ENCODE data around the gene PACSIN2. TPM values are rescaled to one million over a fixed set of nuclear protein-coding genes. Genes with fewer than 3 reads are reported as not detected.

Gene PACSIN2
- total and polyA plus RNA-seq, 2 of the 13 experiments (the other 11 are each of a cell fraction or from before 2014, with no cell fraction given): 54.1 to 68.8 TPM

DNA sequence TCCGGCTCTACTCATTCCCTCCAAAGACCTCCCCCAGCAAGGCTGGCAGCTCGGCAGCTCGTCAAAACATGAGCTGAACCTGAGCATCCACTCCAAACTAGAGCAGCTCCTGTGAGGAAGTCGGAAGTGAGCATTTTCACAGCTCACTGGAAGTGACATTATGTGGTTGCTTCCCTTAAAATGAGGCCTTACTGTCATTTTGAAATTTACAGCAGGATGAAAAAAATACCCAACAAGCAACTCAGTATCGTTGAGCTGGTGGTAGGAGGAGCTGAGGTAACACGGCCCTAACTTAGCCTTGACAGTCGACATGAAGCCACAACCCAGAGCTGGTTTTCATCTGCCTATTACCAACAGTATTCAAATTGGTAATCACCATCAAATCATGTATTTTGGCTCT is 119.9 kb downstream of the PACSIN2 start (continued):
- TF ChIP-seq, protein P1, sequence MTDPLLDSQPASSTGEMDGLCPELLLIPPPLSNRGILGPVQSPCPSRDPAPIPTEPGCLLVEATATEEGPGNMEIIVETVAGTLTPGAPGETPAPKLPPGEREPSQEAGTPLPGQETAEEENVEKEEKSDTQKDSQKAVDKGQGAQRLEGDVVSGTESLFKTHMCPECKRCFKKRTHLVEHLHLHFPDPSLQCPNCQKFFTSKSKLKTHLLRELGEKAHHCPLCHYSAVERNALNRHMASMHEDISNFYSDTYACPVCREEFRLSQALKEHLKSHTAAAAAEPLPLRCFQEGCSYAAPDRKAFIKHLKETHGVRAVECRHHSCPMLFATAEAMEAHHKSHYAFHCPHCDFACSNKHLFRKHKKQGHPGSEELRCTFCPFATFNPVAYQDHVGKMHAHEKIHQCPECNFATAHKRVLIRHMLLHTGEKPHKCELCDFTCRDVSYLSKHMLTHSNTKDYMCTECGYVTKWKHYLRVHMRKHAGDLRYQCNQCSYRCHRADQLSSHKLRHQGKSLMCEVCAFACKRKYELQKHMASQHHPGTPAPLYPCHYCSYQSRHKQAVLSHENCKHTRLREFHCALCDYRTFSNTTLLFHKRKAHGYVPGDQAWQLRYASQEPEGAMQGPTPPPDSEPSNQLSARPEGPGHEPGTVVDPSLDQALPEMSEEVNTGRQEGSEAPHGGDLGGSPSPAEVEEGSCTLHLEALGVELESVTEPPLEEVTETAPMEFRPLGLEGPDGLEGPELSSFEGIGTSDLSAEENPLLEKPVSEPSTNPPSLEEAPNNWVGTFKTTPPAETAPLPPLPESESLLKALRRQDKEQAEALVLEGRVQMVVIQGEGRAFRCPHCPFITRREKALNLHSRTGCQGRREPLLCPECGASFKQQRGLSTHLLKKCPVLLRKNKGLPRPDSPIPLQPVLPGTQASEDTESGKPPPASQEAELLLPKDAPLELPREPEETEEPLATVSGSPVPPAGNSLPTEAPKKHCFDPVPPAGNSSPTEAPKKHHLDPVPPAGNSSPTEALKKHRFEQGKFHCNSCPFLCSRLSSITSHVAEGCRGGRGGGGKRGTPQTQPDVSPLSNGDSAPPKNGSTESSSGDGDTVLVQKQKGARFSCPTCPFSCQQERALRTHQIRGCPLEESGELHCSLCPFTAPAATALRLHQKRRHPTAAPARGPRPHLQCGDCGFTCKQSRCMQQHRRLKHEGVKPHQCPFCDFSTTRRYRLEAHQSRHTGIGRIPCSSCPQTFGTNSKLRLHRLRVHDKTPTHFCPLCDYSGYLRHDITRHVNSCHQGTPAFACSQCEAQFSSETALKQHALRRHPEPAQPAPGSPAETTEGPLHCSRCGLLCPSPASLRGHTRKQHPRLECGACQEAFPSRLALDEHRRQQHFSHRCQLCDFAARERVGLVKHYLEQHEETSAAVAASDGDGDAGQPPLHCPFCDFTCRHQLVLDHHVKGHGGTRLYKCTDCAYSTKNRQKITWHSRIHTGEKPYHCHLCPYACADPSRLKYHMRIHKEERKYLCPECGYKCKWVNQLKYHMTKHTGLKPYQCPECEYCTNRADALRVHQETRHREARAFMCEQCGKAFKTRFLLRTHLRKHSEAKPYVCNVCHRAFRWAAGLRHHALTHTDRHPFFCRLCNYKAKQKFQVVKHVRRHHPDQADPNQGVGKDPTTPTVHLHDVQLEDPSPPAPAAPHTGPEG (CRISPR knock-in tag; IDR thresholded peaks at IDR 0.05): no peak
- no peak for TF ChIP-seq MEF2D (CRISPR knock-in tag; IDR thresholded peaks at IDR 0.05)

DNA sequence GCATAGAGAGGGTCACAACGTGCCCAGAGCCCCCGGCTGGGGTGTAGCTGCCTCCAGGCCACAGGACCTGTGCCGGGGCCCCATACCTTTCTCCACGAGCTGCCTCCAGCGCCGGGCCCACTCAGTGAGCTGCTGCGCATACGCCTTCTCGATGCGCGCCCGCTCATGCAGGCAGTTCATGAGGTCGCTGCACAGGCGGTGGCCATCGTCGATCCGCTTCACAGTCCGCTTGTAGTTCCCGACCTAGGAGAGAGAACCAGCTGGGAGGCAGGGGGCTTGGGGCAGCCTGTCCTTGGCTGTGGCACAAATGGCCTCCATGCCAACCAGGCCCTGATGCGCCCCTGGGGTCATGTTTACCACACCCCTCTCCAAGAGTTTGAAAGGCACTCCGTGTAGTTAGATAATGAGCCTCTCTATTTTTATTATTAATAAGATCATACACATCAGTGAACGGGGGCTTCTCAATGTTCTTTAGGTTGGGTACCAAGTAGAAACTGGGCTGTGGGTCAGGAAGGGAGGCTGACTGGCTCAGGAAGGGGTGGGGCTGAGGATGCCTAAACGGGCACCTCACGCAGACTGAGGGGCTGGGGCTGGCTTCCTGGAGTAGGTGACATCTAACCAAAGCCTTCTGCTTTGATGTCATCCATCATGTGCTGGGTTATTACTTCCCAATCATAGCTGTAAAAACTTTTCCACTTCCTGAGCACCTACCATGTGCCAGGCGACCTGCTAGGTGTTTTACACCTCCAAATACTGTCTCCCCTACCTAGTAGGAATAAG is 121.4 kb downstream of the PACSIN2 start:
- Histone ChIP-seq H3K79me2 (ENCODE audit: insufficient read depth, low read length) (peaks cover 20% of the 10 kb centered on the region), H3K4me3 (replicated peaks in 1 of 3; ENCODE audit: insufficient read depth in 1 of 3, low read depth in 2 of 3, low read length in 3 of 3) (no peak overlapping the region), H3K36me3 (replicated peaks in 1 of 2; ENCODE audit: control insufficient read depth in 1 of 2, insufficient read depth in 2 of 2, low read length in 2 of 2) (peaks cover 30 to 50% of the 10 kb centered on the region in 2 experiments), H2AFZ (ENCODE audit: low read length) (no peak overlapping the region), H3K9ac (ENCODE audit: insufficient read depth, low read depth, low read length) (no peak overlapping the region), H3K27me3 (ENCODE audit: control insufficient read depth in 1 of 2, insufficient read depth in 2 of 2, low read length in 2 of 2) (no peaks in the 10 kb centered on the region), H3K4me2 (ENCODE audit: low read depth, low read length) (no peak overlapping the region), H3K27ac (ENCODE audit: extremely low read length, insufficient read depth, low read length) (no peak overlapping the region), H4K20me1 (ENCODE audit: insufficient read depth, low read length) (peaks cover 8% of the 10 kb centered on the region), H3K4me1 (ENCODE audit: insufficient read depth, low read length) (no peaks in the 10 kb centered on the region), H3K9me3 (ENCODE audit: low read length) (no peaks in the 10 kb centered on the region)
- in situ Hi-C loops (cut with HindIII; ENCODE audit: extremely low pct_ligation_motif_present, low pct_unique_long_range_greater_than_20kb) (no loop called here), intact Hi-C loops (cut with micrococcal nuclease; ENCODE audit: unreplicated experiment) (no loop called here)
- ChIA-PET CTCF (ENCODE audit: low intra/inter-chr PET ratio, low total read pairs) (no interaction called here), POLR2A (no interaction called here)
- no peak for FAIRE-seq
- no peak for ATAC-seq
- no TSS peak for BruUV-seq (replicated peaks)
- 96% methylated on average over 21 of the region's 25 CpGs for WGBS (ENCODE audit: low lambda C conversion rate)
- no peak for DNase-seq (ENCODE audit: low spot score)
- TF ChIP-seq SIX1 (CRISPR knock-in tag; IDR thresholded peaks at IDR 0.05; ENCODE audit: borderline replicate concordance) (no peak), AGO2 (optimal IDR thresholded peaks at IDR 0.05; ENCODE audit: low read depth, low read length) (peak; percentile 70), ZBTB38 (CRISPR knock-in tag; IDR thresholded peaks at IDR 0.05) (0 out of 2 replicates have a peak, but pooled peaks have one; percentile 19), ZSCAN31 (CRISPR knock-in tag; IDR thresholded peaks at IDR 0.05; ENCODE audit: low read depth) (no peak), MAZ (IDR thresholded peaks at IDR 0.05; ENCODE audit: borderline replicate concordance, low read depth, low read length) (no peak), MAZ (CRISPR knock-in tag; IDR thresholded peaks at IDR 0.05; ENCODE audit: low read depth) (no peak), ZSCAN22 (CRISPR knock-in tag; IDR thresholded peaks at IDR 0.05) (no peak), CREB1 (IDR thresholded peaks at IDR 0.05) (no peak), CREB1 (CRISPR knock-in tag; IDR thresholded peaks at IDR 0.05) (no peak), ZNF441 (CRISPR knock-in tag; IDR thresholded peaks at IDR 0.05; ENCODE audit: borderline replicate concordance) (no peak), SMAD1 (CRISPR knock-in tag; IDR thresholded peaks at IDR 0.05; ENCODE audit: borderline replicate concordance, low read depth) (no peak)
- TF ChIP-seq, protein P2, sequence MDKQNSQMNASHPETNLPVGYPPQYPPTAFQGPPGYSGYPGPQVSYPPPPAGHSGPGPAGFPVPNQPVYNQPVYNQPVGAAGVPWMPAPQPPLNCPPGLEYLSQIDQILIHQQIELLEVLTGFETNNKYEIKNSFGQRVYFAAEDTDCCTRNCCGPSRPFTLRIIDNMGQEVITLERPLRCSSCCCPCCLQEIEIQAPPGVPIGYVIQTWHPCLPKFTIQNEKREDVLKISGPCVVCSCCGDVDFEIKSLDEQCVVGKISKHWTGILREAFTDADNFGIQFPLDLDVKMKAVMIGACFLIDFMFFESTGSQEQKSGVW (CRISPR knock-in tag; IDR thresholded peaks at IDR 0.05; ENCODE audit: borderline replicate concordance): no peak
- TF ChIP-seq, protein P3, sequence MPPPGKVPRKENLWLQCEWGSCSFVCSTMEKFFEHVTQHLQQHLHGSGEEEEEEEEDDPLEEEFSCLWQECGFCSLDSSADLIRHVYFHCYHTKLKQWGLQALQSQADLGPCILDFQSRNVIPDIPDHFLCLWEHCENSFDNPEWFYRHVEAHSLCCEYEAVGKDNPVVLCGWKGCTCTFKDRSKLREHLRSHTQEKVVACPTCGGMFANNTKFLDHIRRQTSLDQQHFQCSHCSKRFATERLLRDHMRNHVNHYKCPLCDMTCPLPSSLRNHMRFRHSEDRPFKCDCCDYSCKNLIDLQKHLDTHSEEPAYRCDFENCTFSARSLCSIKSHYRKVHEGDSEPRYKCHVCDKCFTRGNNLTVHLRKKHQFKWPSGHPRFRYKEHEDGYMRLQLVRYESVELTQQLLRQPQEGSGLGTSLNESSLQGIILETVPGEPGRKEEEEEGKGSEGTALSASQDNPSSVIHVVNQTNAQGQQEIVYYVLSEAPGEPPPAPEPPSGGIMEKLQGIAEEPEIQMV (CRISPR knock-in tag; IDR thresholded peaks at IDR 0.05; ENCODE audit: low read depth): no peak
